ENCODE data around the gene FBXO24.

- TF ChIP-seq CTCF (IDR thresholded peaks at IDR 0.05) (no peak), POLR2A (IDR thresholded peaks at IDR 0.05) (no peak)
Measured at GRCh38 chr7:100639995-100640516, 53.9 kb downstream of the FBXO24 start.
